K562 (cell line): Measurements from ENCODE around the gene MACROD2.

Experiments used
- EGR1 ChIP-seq: fragments of 450-650 bp; conservative IDR thresholded peaks from 2 replicates; pipeline ENCODE4 v1.6.1; 2017; ENCODE audit warnings: mild to moderate bottlenecking
- EZH2 ChIP-seq: IDR thresholded peaks from 2 replicates; pipeline ENCODE4 v1.6.1; 2012; ENCODE audit warnings: low read depth, mild to moderate bottlenecking, inconsistent platforms, low read length, borderline replicate concordance
- RAD51 ChIP-seq: fragments of 450-650 bp; IDR thresholded peaks from 2 replicates; pipeline ENCODE4 v1.7.1; 2016; ENCODE audit warnings: low read depth, mild to moderate bottlenecking, borderline replicate concordance

DNA sequence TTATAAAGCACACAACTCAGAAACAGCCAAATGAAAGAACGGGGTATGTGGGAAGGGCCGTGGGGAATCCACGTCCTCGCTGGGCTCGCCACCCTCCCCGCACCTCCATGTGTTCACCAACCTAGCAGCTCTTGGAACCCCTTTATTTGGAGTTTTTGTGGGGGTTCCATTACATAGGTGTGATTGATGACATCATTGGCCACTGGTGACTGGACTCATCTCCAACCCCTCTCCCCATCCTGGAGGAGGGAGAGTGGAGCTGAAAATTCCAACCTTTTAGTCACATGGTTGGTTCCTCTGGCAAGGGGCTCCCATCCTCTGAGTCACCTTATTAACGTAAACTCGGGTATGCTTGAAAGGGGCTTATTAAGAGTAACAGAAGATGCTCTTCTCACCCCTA lies 934.1 kb downstream of the MACROD2 start:
- TF ChIP-seq EGR1 (no peak), RAD51 (no peak), EZH2 (no peak)
